NCI-H2196 treated with DMSO at 0.1 percent for 48 hours (cell line): ENCODE results near the gene SMIM35.

Source experiments
- DNase-seq: peaks from one replicate; lab custom pipeline; 2025; ENCODE audit not compliant: unreplicated experiment; lab: John Stamatoyannopoulos, UW

SMIM35 gene

DNA sequence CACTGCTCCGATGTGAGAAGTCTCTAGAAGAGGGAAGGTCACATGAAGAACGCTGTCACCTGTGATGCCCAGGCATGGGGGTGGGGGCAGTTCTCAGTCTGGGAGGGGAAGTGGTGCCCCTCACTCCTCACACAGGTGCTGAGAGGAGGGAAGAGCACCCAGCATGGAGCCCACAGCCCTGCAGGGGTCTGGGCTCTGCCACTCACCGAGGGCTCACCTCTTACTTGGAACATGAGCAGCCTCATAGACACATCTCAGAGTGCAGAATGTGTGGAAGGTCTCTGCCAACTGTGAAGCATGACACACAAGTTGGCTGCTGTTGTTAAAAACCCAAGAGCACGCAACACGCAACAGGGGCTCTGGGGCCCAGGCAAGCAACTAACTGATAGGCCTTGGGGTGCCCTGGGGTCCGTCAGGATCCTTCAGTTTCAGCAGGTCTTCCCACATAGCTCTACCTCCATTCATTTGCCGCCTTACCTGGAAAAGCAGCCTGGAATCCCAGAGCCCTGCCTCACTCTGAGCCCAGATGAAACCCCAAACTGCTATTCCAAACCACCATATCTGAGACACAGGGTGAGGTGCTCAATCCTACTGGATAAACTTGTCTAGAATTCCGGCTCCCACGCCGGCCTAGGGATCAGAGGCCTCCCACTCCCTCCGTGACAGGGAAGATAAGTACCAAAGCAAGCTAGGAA is 27.4 kb downstream of the SMIM35 start:
- no peak for DNase-seq

DNA sequence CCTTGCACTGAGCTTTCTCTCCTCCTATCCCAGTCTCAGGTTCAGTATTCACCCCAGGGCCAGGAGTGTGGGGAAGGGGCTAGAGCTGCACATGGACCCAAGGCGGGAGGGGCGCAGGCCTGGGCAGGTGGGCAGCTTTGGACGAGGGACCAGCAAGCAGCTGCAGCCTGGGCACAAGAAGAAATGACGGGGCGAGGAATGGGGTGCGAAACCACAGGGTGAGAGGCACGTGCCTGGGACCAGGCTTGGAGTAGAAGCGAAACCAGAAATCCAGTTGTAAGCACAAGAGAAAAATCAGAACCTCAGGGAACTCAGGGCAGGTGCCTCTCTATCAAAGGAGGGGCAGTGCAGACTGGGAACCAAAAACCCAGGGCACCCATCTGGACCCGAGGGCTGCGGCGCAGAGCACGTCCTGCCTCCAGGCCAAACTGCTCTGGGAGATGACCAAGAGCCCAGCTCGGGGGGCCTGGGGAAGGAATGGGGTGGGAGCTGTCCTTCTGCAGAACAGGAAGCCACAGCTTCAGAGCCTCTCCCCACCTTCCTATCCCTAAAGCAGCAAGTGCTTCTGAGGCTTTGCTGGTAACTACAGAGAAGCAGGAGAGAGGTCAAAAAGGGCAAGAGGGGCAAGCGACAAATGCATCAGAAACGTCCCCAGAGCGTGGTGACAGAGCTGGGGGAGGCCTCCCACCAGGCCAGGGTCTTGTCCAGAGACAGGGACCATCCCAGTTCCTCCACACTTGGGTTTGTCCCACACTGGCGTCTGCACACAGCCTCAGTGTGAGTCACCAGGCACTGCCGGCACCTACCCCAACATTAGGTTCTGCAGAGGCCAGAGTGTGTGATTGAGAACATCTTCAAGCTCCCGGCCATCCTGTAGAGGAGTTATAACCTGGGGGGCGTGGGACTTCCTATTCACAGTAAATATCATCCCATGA is 28.2 kb downstream of the SMIM35 start:
- no peak for DNase-seq

DNA sequence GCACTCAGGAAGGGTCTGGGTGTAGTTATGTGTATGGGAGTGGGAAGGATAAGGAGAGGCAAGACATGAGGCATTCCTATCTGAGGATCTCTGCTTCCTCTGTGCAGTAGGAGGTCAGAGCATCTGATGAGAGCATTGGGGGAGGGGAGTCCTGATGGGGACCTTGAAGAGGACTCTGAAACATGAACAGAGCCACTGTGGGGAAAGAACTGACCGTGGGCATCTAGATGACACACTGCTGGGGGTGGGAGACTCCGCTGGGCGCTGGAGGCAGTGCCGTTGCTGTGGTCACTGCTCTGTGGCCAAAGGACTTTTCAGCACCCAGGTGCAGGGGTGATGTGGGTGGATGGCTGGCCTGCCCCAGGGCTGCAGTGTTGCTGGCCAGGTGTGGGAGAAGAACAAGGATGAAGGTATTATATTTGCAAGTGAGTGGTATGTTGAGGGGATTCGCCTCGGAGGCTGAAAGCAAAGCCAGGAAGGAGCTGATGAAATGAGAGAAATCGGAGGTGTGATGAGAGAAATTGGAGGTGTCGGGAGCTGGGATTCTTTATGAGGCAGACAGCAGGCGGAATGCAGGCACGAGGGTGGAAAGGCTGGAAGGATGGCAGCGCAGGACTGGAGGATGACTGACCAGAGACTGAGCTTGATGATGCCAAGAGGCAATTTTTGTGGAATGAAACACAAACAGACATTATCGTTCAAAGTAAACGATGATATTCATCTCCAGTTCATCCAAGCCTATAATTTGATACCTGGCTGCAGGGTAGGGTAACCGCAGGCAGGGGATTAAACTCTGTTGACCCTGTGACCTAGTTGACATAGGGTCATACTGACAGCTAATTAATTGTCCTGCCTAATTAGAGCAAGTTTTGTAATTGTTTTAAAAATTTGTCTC is 29.3 kb downstream of the SMIM35 start:
- no peak for DNase-seq

DNA sequence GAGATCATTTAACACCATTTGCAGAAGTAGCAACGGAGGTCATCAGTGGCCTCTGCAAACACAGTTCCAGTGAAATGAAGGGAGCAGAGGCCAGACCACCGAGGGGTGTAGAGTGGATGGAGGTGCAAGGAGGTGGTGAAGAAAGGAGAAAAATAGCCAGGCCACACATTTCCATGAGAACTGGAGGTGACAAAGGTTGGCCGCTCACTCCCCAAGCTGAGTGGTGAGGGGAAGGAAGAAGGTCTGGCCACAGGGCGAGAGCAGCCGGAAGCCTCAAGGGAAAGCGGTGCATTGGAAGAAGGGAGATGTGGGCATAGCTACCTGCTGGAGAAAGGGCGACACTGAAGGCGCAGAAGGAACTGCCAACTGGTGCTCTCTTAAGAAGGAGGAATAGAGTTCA is 30.0 kb downstream of the SMIM35 start:
- DNase-seq = no peak

DNA sequence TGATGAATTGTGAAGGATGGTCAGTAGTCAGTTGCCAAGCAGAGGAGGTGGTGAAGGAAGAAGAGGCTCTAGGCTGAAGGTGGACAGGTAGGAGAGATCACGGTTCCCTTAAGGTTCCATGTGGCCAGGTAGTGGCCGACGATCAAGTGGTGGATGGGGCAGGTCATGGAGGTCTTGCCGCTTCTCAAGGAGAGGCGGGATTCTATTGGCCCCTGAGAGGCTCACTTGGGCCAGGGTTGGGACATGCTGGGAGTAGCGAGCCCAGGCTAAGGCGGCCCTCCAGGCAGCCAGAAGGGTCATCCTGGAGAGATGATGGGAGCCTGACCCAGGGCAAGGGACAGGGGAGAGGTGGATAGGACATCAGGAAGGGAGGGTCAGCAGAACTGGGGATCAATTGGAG is 30.8 kb downstream of the SMIM35 start:
- no peak for DNase-seq

DNA sequence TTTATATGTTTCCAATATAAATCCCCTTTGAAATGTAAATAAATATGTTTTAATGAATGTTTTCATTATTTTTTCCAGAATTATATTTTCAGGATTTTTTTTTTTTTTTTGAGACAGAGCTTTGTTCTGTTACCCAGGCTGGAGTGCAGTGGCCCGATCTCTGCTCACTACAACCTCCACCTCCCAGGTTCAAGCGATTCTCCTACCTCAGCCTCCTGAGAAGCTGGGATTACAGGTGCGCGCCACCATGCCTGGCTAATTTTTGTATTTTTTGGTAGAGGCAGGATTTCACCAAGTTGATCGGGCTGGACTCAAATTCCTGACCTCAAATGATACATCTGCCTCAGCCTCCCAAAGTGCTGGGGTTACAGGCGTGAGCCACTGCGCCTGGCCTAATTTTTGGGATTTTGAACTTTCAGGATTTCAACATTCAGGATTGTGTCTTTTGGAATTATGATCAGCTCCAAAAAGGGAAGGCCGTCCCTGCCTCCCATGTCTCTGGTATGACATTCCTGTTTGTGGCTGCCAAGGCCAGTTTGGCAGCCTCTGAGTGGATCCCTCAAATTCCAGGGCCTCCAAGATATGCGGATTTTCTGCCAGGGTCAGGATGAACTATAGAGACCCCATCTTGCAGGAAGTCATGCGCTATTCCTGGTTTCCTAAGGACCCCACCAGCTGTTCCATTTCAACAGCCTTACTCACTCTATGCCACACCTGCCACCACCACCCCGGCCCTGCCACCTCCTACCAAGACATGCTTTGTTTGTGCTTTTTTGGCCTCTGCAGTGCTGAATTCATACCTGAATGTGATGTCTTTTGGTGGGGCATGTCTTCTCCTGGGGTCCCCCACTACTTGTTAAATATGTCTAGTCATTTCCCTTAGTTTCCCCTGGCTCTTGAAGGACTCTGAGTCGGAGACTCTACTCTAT is 31.8 kb downstream of the SMIM35 start:
- no peak for DNase-seq

DNA sequence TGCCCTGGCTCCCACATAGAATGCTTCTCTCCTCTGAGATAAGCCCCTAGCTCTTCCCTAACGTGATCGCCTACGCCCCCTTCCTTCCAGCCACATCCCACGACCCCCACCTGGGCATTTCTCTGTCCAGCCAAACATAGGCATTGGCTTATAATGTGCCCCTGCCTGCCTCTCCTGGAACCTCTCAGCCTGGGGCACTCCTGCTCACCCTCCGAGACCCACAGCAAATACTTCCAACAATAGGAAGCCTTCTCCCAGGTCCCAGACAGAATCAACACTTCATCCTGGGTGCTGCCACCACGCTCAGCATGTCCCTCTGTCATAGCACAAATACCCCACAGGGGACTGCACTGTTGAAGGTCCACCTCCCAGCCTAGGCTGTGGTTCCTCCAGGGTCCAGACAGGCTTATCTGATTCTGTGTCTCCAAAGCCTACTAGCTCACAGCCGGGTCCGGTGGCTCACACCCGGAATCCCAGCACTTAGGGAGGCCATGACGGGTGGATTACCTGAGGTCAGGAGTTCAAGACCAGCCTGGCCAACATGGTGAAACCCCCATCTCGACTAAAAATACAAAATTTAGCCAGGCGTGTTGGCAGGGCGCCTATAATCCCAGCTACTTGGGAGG is 34.1 kb downstream of the SMIM35 start:
- no peak for DNase-seq

DNA sequence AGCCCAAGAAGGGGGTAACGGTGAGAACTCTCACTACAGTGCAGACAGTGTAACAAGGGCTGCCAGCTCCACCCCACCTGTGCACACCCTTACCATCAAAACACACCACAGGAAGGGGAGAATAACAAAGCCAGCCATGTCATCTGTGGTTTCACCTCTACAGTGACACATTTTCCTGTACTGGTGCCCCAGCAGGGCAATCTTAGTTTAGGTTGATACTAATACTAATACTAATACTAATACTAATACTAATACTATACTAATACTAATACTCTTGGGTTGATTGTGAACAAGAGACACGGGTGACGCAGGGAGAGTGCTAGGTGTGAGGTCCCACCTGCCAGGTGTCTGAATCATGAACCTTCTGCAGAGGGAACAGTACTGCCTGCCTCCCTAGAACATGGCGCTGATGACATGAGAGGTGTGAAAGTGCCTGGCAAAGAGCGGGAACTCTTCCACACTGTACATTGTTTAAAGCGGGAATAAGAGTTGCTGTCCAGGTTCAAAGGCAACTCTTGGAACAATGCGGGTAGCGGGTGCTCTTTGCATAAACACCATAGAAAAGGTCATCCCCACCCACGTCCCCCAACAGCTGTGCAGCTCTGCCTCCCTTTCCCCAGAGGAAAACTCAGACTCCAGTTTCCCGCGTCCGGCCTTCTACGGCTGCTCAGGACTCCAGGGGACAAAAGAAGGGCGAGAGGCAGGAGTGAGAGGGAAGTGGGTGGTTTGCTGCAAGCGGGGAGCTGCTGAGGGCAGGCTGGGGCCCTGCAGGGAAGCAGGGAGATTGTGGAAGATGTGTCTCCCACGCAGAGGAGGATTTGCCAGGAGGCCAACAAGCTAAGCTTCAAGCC is 34.9 kb downstream of the SMIM35 start:
- no peak for DNase-seq

DNA sequence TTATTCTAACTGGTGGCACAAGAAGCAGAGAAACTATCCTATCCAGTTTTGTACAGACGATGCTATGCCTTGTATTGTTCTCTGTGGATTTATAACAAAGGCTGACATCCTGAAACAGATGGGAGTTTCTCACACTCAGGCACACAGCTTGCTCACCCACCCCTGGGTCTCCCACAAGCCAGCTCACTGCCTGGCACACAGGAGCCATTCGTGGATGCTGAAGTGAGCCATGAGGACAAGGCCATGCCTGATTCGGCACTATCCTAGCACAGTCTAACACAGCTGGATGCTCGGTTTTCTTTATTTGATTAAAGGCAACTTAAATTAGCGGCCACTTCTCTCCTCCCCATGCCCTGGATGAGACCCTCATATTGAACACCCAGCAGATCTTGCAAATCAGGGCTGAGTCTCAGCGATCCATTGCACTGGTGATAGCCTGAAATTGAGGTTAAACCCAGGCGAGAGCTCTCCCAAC is 35.6 kb downstream of the SMIM35 start:
- DNase-seq = no peak

DNA sequence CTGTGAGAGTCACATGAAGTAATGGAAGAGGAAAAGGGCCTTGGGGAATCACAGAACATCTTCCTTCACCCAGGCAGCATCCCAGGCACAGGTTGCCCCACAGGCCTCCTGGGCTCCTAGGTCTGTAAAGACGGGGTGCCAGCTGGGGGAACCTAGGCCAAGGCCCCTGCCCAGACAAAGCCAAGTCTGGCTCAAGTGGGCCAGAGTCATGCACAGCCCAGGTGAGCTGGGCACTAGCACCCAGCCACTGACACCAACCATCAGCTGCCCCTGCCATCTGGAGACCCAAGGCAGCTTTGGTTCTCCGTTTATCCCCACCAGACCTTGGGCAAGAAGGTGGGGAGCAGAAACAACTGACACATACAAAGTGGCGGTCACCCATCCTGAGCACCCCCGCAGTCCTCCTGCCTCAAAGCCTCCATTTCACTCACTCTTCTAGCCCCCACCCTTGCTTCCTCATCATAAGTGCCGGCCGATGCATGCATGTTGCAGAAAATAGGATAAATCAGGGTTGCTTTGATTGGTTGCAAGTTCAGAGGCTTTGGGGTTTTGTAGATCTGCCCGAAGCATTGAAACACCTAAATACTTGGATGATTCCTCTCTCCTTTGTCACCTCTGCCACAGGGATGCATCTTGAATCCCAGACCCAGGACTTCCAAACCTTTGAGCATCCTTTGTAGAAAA is 36.4 kb downstream of the SMIM35 start:
- no peak for DNase-seq

DNA sequence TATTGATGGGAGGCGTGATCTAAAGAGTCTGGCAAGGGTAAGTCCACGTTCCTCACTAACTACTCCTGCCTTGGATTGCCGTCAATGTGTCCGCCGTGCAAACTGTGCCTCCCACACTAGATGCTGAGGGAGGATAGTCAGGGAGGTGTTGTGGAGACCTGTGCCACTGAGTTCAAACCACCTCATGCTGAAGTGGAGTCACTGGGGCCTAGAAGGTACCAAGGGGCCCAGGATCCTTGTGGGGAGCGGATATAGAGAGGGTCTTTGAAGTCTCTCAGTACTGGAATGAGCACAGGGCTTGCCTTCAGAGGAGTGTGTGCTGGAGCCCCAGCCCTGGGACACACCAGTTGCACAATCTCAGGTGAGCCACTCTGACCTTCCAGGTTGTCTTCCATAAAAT is 37.0 kb downstream of the SMIM35 start:
- DNase-seq = no peak

DNA sequence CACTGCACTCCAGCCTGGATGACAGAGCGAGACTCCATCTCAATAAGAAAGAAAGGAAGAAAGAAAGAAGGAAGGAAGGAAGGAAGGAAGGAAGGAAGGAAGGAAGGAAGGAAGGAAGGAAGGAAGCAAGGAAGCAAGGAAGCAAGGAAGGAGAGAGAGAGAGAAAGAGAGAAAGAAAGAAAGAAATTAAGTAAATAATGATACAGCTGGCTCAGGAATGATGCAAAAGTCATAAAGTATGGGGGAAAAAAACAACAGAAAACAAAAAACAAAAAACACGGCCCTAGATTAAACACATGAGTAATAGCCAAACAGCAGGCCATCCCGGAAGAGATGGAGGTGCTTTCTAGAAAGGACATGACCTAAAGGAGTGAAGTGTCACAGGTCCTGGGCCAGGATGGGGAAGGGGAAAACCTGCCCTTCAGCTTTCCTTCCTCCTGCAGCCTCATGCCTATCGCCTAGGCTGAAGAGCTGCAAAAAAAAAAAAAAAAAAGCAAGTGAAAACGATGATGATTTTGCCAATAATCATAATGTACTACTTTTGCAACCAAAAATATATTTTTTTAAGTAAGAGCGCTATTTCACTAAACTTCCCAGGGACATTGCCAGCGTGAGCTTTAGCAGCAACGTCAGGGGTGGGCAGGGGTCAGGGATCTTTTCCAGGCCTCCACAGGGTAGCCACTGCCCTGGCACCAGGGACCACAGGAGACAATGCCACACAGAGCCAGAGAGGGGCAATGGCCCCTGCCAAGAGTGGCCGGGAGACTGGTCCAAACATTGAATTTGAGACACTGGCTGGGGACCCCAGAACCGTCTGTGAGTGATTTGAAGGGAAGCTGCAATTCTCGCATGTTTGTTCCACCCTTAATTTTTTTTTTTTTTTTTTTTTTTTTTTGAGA is 38.0 kb downstream of the SMIM35 start:
- DNase-seq = no peak

DNA sequence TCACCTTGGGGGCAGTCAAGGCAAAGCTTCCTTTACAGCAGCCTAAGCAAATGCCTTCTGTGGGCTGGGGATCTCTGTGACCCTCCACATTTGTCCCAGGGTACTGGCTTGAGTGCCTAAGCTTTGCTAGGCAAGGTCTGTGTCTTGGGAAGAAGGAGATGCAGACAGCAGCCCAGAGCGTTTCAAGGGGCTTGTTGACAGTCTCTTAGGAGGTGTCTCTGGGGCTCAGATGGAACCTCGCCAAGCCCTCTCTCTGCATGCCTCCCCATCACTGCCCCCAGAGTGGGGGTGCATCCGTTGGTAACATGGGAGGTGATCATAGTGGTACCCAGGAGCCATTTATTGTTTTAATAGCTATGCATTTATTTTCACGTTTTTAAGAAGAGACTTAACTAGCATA is 39.0 kb downstream of the SMIM35 start:
- no peak for DNase-seq

DNA sequence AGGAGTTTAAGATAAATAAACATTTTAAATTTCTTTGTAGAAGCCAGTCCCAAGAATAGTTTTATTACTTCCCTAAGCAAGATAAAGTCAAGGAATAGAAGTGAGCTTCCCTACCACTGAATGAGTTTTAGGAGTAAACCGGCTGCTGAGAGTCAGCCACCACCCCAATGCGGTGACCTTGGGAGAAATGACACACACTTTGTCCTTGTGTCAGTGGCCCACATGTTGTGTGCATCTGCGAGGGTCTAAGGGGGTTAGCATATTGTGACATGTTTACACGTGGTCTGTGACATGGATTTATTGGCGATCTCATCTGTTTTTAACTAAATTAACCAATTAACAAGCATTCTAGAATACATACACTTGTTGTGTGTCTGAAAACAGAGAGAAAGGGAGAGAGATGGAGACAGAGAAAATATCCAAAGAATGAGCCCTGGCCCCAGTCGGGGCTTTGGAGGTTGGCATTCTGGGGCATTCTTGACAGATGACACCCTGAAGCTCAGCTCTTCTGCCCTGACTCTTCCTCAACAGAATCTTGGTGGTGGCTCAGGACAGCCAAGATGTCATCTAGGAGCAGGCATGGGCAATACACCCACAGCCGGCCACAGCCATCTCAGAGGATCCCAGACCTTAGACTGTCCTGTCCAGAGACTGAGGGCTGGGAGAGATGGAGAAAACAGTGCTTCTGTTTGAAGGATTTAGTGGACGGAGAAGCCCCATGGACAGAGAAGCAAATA is 39.6 kb downstream of the SMIM35 start:
- DNase-seq = no peak

DNA sequence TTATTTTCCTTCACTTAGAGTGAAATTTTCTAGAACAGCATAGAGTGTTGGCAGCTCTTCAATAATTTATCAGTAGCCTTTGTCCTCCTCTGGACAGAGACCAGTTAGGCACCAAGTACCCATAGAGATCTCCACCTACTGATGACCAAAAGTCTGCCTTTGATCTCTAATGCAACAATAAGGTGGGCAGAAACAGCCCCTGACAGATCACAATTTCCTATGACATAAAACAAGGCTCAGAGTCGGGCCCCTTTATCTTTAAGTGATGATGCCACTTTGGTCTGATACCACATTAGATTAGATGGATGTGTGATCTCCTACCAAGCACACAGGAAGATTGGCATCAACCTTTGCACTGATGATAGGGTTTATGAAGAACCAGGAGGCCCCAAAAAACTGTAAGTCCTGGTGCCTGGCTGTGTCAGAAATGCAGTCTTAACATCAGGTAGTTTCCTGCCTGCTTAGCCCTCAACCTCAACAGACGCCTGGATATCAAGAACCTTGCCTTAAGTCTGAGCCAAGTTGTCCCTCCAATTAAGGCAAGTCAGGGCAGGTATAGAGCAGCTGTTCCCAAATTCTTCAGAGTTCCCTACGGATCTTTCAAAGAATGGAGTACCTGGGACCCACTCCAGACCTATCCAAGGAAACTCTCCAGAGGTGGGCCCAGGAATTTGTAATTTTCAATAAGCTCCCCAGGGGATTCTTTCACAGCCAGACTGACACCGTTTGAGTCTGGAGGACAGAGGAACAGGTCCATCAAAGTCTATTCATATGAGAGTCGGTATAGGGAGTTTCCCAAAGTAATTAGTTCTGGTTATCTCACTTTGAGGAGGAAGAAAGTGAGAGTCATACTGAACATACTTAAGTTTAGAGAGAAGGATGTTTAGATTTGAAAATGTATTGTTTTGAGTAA is 40.5 kb downstream of the SMIM35 start:
- peak; percentile 37 for DNase-seq
